H1 (cell line): ENCODE results near the gene ANXA3. TPM values are rescaled to one million over a fixed set of nuclear protein-coding genes. Genes with fewer than 3 reads are reported as not detected.

Experiments used
- BACH1 ChIP-seq: IDR thresholded peaks from 2 replicates; pipeline ENCODE4 v1.6.1; 2012; ENCODE audit warnings: low read length, improper control_type of control experiment
- CHD1 ChIP-seq: IDR thresholded peaks from 2 replicates; pipeline ENCODE4 v1.6.1; 2012; ENCODE audit warnings: low read depth, low read length, improper control_type of control experiment
- EP300 ChIP-seq, 2 experiments: IDR thresholded peaks; 1 replicate in 1 of 2; 2 replicates in 1 of 2; pipeline ENCODE4 v1.6.1; 2011 to 2012; ENCODE audit warnings: low read depth in 2 of 2, low read length in 2 of 2, mild to moderate bottlenecking in 2 of 2, borderline replicate concordance in 1 of 2, inconsistent platforms in 1 of 2, moderate library complexity in 1 of 2
- POLR2AphosphoS5 ChIP-seq: IDR thresholded peaks from 2 replicates; pipeline ENCODE4 v1.6.1; 2011; ENCODE audit warnings: low read depth, low read length
- RNF2 ChIP-seq: fragments of 200-900, 300-1000 bp; sonication (generic); IDR thresholded peaks from 2 replicates; pipeline ENCODE4 v1.7.1; 2016; ENCODE audit warnings: borderline replicate concordance, low read depth, mild to moderate bottlenecking, antibody characterized with exemption, low read length; ENCODE audit not compliant: poor library complexity, severe bottlenecking; ENCODE audit errors: missing control alignments
- SIN3A ChIP-seq, 2 experiments: IDR thresholded peaks in 1 of 2; conservative IDR thresholded peaks in 1 of 2; 2 replicates each; pipeline ENCODE4 v1.6.1; 2011 to 2012; ENCODE audit warnings: low read length in 2 of 2, improper control_type of control experiment in 1 of 2, low read depth in 1 of 2, mild to moderate bottlenecking in 1 of 2
- SP4 ChIP-seq: IDR thresholded peaks from 2 replicates; pipeline ENCODE4 v1.6.1; 2012; ENCODE audit warnings: low read length, inconsistent platforms
- USF2 ChIP-seq: IDR thresholded peaks from 2 replicates; pipeline ENCODE4 v1.6.1; 2011; ENCODE audit warnings: low read length, improper control_type of control experiment
- polyA plus RNA-seq, 7 experiments: library from polyadenylated mRNA; depleted of rRNA in 3 of 7; stranded (reverse) in 5 of 7; unstranded in 2 of 7; fragments of >200 nt in 5 of 7; fragments of 200-250 nt in 2 of 7; gene quantifications; 1 replicate in 5 of 7; 2 replicates in 1 of 7; 4 replicates in 1 of 7; pipeline versions ENCODE4 v1.2.1 to v1.2.3, GENCODE V29; 2011 to 2013; ENCODE audit warnings: missing spikeins in 2 of 7, mixed read lengths in 2 of 7
- total RNA-seq: library from RNA; stranded (reverse); fragmentation: NEBNext Ultra II Directional; extraction: Animal tissue kit (Norgen Biotek cat#: 25700); gene quantifications from 2 replicates; pipeline ENCODE4 v1.2.1, GENCODE V29; 2021
- TF ChIP-seq, protein P1 (sequence below): fragments of 300-600 bp; sonication (generic); IDR thresholded peaks from 2 replicates; pipeline ENCODE4 v1.7.1; 2012; ENCODE audit warnings: low read length, moderate library complexity, mild to moderate bottlenecking, inconsistent platforms; ENCODE audit not compliant: insufficient replicate concordance

The ANXA3 gene
- total and polyA plus RNA-seq, 2 of the 8 experiments (the other 6 are each of a cell fraction or from before 2014, with no cell fraction given) = 10.3 to 27.3 TPM

DNA sequence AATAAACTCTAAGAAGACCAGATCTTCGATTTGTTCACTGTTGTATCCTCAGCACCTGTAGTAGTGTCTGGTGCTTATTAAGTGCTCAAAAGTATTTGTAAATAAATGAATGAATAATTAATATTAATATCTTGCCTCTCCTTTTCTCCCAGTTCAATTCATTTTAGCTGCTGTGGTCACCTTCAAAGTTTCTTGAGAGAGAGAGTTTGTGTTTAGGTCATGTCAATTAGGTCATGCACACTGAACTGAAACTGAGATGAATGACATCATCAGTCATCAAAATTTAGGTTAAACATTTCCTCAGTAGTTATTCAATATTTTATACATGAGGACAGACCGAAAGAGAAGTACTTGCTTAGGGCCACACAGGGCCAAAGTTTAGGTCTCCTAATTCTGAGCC, 73.5 kb downstream of the ANXA3 start (continued):
- TF ChIP-seq, protein P1, sequence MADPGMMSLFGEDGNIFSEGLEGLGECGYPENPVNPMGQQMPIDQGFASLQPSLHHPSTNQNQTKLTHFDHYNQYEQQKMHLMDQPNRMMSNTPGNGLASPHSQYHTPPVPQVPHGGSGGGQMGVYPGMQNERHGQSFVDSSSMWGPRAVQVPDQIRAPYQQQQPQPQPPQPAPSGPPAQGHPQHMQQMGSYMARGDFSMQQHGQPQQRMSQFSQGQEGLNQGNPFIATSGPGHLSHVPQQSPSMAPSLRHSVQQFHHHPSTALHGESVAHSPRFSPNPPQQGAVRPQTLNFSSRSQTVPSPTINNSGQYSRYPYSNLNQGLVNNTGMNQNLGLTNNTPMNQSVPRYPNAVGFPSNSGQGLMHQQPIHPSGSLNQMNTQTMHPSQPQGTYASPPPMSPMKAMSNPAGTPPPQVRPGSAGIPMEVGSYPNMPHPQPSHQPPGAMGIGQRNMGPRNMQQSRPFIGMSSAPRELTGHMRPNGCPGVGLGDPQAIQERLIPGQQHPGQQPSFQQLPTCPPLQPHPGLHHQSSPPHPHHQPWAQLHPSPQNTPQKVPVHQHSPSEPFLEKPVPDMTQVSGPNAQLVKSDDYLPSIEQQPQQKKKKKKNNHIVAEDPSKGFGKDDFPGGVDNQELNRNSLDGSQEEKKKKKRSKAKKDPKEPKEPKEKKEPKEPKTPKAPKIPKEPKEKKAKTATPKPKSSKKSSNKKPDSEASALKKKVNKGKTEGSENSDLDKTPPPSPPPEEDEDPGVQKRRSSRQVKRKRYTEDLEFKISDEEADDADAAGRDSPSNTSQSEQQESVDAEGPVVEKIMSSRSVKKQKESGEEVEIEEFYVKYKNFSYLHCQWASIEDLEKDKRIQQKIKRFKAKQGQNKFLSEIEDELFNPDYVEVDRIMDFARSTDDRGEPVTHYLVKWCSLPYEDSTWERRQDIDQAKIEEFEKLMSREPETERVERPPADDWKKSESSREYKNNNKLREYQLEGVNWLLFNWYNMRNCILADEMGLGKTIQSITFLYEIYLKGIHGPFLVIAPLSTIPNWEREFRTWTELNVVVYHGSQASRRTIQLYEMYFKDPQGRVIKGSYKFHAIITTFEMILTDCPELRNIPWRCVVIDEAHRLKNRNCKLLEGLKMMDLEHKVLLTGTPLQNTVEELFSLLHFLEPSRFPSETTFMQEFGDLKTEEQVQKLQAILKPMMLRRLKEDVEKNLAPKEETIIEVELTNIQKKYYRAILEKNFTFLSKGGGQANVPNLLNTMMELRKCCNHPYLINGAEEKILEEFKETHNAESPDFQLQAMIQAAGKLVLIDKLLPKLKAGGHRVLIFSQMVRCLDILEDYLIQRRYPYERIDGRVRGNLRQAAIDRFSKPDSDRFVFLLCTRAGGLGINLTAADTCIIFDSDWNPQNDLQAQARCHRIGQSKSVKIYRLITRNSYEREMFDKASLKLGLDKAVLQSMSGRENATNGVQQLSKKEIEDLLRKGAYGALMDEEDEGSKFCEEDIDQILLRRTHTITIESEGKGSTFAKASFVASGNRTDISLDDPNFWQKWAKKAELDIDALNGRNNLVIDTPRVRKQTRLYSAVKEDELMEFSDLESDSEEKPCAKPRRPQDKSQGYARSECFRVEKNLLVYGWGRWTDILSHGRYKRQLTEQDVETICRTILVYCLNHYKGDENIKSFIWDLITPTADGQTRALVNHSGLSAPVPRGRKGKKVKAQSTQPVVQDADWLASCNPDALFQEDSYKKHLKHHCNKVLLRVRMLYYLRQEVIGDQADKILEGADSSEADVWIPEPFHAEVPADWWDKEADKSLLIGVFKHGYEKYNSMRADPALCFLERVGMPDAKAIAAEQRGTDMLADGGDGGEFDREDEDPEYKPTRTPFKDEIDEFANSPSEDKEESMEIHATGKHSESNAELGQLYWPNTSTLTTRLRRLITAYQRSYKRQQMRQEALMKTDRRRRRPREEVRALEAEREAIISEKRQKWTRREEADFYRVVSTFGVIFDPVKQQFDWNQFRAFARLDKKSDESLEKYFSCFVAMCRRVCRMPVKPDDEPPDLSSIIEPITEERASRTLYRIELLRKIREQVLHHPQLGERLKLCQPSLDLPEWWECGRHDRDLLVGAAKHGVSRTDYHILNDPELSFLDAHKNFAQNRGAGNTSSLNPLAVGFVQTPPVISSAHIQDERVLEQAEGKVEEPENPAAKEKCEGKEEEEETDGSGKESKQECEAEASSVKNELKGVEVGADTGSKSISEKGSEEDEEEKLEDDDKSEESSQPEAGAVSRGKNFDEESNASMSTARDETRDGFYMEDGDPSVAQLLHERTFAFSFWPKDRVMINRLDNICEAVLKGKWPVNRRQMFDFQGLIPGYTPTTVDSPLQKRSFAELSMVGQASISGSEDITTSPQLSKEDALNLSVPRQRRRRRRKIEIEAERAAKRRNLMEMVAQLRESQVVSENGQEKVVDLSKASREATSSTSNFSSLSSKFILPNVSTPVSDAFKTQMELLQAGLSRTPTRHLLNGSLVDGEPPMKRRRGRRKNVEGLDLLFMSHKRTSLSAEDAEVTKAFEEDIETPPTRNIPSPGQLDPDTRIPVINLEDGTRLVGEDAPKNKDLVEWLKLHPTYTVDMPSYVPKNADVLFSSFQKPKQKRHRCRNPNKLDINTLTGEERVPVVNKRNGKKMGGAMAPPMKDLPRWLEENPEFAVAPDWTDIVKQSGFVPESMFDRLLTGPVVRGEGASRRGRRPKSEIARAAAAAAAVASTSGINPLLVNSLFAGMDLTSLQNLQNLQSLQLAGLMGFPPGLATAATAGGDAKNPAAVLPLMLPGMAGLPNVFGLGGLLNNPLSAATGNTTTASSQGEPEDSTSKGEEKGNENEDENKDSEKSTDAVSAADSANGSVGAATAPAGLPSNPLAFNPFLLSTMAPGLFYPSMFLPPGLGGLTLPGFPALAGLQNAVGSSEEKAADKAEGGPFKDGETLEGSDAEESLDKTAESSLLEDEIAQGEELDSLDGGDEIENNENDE = no peak
- TF ChIP-seq POLR2AphosphoS5 (no peak), CHD1 (no peak), USF2 (no peak), RNF2 (no peak), SP4 (no peak), SIN3A (conservative IDR thresholded peaks at IDR 0.05 in 1 of 2, IDR thresholded peaks at IDR 0.05 in 1 of 2; ENCODE audit: low read depth in 1 of 2, low read length in 2 of 2) (no peak), EP300 (IDR thresholded peaks at IDR 0.05; ENCODE audit: borderline replicate concordance in 1 of 2, low read depth in 2 of 2, low read length in 2 of 2) (no peak), BACH1 (no peak)
